B cell (primary cell): Measurements from ENCODE around the gene SPRR5. TPM values are rescaled to one million over a fixed set of nuclear protein-coding genes. Genes with fewer than 3 reads are reported as not detected.

Experiments used
- ATAC-seq: fragments of 200-7000 bp; cut with Tn5 transposase; one replicate; pipeline ENCODE4 v1.10.0; 2021; ENCODE audit warnings: low read depth, mild to moderate bottlenecking, moderate number of reproducible peaks, moderate library complexity
- CTCF ChIA-PET: fragments of 350-600 bp; sonication (Branson Sonifier 250); formaldehyde crosslinking; loops from one replicate; lab custom pipeline; 2021; ENCODE audit warnings: antibody characterized with exemption, inconsistent platforms; lab: Charles Lee
- POLR2A ChIA-PET: fragments of 350-600 bp; sonication (Branson Sonifier 250); formaldehyde crosslinking; loops from one replicate; lab custom pipeline; 2021; ENCODE audit warnings: antibody characterized with exemption; lab: Charles Lee
- DNase-seq: peaks from one replicate; pipeline ENCODE4 v3.0.0; 2013
- H2AFZ ChIP-seq: 2 replicates; pipeline ENCODE4 v1.6.1; 2012; ENCODE audit warnings: mild to moderate bottlenecking, low read depth, low read length; ENCODE audit not compliant: insufficient read depth, poor library complexity, severe bottlenecking
- H3K27ac ChIP-seq, 2 donors: 1 replicate in 1 of 2; 2 replicates in 1 of 2; pipeline ENCODE4 v1.5.1; 2012 to 2013; ENCODE audit warnings: low read length in 2 of 2, mild to moderate bottlenecking in 2 of 2, moderate library complexity in 1 of 2
- H3K27me3 ChIP-seq, 4 experiments: fragments of 200-600 bp in 1 of 4; sonication (generic) in 1 of 4; replicated peaks in 1 of 4; 1 replicate in 2 of 4; 2 replicates in 2 of 4; pipeline versions ENCODE4 v1.6.1 to v1.7.0; 2013 to 2016; ENCODE audit warnings: low read length in 3 of 4, mild to moderate bottlenecking in 2 of 4, mixed read lengths in 1 of 4, moderate library complexity in 1 of 4; ENCODE audit not compliant: insufficient read depth in 4 of 4, control insufficient read depth in 3 of 4; ENCODE audit errors: control extremely low read depth in 1 of 4
- H3K36me3 ChIP-seq, 2 experiments: replicated peaks in 1 of 2; 1 replicate in 1 of 2; 2 replicates in 1 of 2; pipeline versions ENCODE4 v1.6.1 to v1.7.1; 2013; ENCODE audit warnings: low read length in 1 of 2; ENCODE audit not compliant: insufficient read depth in 2 of 2, control insufficient read depth in 1 of 2; ENCODE audit errors: control extremely low read depth in 1 of 2, extremely low read depth in 1 of 2
- H3K4me1 ChIP-seq, 2 donors: fragments of 200-600 bp in 1 of 2; sonication (generic) in 1 of 2; 1 replicate in 1 of 2; 2 replicates in 1 of 2; pipeline versions ENCODE4 v1.5.1 to v1.6.1; 2013 to 2017; ENCODE audit warnings: low read length in 2 of 2; ENCODE audit not compliant: control insufficient read depth in 2 of 2, insufficient read depth in 2 of 2
- H3K4me2 ChIP-seq: replicated peaks from 2 replicates; pipeline ENCODE3; 2012; ENCODE audit warnings: mild to moderate bottlenecking, low read depth, low read length; ENCODE audit not compliant: poor library complexity, severe bottlenecking
- H3K4me3 ChIP-seq, 5 experiments: fragments of 200-600 bp in 1 of 5; sonication (generic) in 1 of 5; 1 replicate in 3 of 5; 2 replicates in 2 of 5; pipeline versions ENCODE4 v1.5.1 to v1.7.0; 2011 to 2016; ENCODE audit warnings: low read length in 4 of 5, mild to moderate bottlenecking in 4 of 5, low read depth in 2 of 5, control low read depth in 1 of 5, moderate library complexity in 1 of 5; ENCODE audit not compliant: insufficient read depth in 1 of 5; ENCODE audit errors: control extremely low read depth in 1 of 5, extremely low read depth in 1 of 5
- H3K79me2 ChIP-seq: fragments of 200-600 bp; sonication (generic); one replicate; pipeline ENCODE4 v1.6.0; 2016; ENCODE audit warnings: low read length; ENCODE audit not compliant: control insufficient read depth, insufficient read depth
- H3K9ac ChIP-seq: fragments of 200-600 bp; sonication (generic); 2 replicates; pipeline ENCODE4 v1.6.1; 2017; ENCODE audit warnings: mild to moderate bottlenecking, low read length, moderate library complexity
- H3K9me3 ChIP-seq, 3 donors: one replicate each; pipeline versions ENCODE4 v1.6.1 to v1.7.1; 2013; ENCODE audit warnings: low read length in 2 of 3; ENCODE audit not compliant: control insufficient read depth in 2 of 3, insufficient read depth in 1 of 3; ENCODE audit errors: control extremely low read depth in 1 of 3
- H4K20me1 ChIP-seq: 2 replicates; pipeline ENCODE4 v1.6.0; 2012; ENCODE audit warnings: mild to moderate bottlenecking, low read length; ENCODE audit not compliant: insufficient read depth, control insufficient read depth, poor library complexity, severe bottlenecking
- H3K27ac Mint-ChIP-seq: one replicate; pipeline ENCODE4 v1.8.0; 2021; ENCODE audit warnings: mixed read lengths
- H3K27me3 Mint-ChIP-seq: one replicate; pipeline ENCODE4 v1.8.0; 2021; ENCODE audit warnings: mixed read lengths
- H3K4me1 Mint-ChIP-seq: one replicate; pipeline ENCODE4 v1.8.0; 2021; ENCODE audit warnings: mixed read lengths
- H3K4me3 Mint-ChIP-seq: one replicate; pipeline ENCODE4 v1.8.0; 2021; ENCODE audit warnings: mixed read lengths
- H3K9me3 Mint-ChIP-seq: one replicate; pipeline ENCODE4 v1.8.0; 2022; ENCODE audit warnings: mixed read lengths; ENCODE audit not compliant: insufficient read depth
- EZH2 ChIP-seq: IDR thresholded peaks from 2 replicates; pipeline ENCODE4 v1.6.1; 2012; ENCODE audit warnings: borderline replicate concordance, low read depth, mild to moderate bottlenecking, moderate library complexity, low read length; ENCODE audit not compliant: insufficient read depth, poor library complexity, severe bottlenecking
- WGBS: methylation state at CpG from one replicate; pipeline ENCODE4 v1.1.5; 2013; ENCODE audit warnings: missing lambda C conversion rate; ENCODE audit not compliant: insufficient coverage; 5-methylcytosine and 5-hydroxymethylcytosine counted together
- intact Hi-C: fragments of 100-400 bp; cut with micrococcal nuclease; formaldehyde crosslinking; loops from one replicate; pipeline ENCODE4 v1.10.0; 2022
- polyA plus RNA-seq: library from polyadenylated mRNA; depleted of rRNA; stranded (reverse); fragments of >200 nt; gene quantifications from 2 replicates; pipeline ENCODE4 v1.2.3, GENCODE V29; 2012
- total RNA-seq, 2 donors: library from RNA; stranded (reverse); fragments of 120-200 nt in 1 of 2; gene quantifications; 1 replicate in 1 of 2; 2 replicates in 1 of 2; pipeline versions ENCODE4 v1.2.3 to v1.2.4, GENCODE V29; 2013 to 2022
- TF ChIP-seq, protein P1 (sequence below): fragments of 200-600 bp; IDR thresholded peaks from one replicate; pipeline ENCODE4 v1.8.0; 2022; ENCODE audit warnings: antibody characterized with exemption, mild to moderate bottlenecking

The SPRR5 gene
- total and polyA plus RNA-seq, 2 donors (not counting 1 experiment from before 2014, with no cell fraction given): not detected

- Mint-ChIP-seq H3K27me3 (peaks cover 15% of the 10 kb centered on the region), H3K4me3 (no peak overlapping the region), H3K9me3 (no peaks in the 10 kb centered on the region), H3K27ac (no peak overlapping the region), H3K4me1 (peaks cover 11% of the 10 kb centered on the region)
- POLR2A ChIA-PET: no interaction called here
- Histone ChIP-seq H3K4me1 (peaks cover 7 to 10% of the 10 kb centered on the region in 2 donors), H2AFZ (no peak overlapping the region), H3K36me3 (no peaks in the 10 kb centered on the region), H3K4me3 (no peak overlapping the region), H4K20me1 (no peaks in the 10 kb centered on the region), H3K9ac (no peak overlapping the region), H3K27me3 (no peaks in the 10 kb centered on the region), H3K4me2 (no peak overlapping the region), H3K27ac (no peak overlapping the region), H3K9me3 (peaks cover 0 to 3% (median 0%) of the 10 kb centered on the region in 3 donors), H3K79me2 (no peaks in the 10 kb centered on the region)
- ATAC-seq (no peak), DNase-seq (no peak)
- intact Hi-C loops: no loop called here
- WGBS: no CpG with 5 or more reads among the region's 3 CpGs
- CTCF ChIA-PET: no interaction called here
- TF ChIP-seq, protein P1, sequence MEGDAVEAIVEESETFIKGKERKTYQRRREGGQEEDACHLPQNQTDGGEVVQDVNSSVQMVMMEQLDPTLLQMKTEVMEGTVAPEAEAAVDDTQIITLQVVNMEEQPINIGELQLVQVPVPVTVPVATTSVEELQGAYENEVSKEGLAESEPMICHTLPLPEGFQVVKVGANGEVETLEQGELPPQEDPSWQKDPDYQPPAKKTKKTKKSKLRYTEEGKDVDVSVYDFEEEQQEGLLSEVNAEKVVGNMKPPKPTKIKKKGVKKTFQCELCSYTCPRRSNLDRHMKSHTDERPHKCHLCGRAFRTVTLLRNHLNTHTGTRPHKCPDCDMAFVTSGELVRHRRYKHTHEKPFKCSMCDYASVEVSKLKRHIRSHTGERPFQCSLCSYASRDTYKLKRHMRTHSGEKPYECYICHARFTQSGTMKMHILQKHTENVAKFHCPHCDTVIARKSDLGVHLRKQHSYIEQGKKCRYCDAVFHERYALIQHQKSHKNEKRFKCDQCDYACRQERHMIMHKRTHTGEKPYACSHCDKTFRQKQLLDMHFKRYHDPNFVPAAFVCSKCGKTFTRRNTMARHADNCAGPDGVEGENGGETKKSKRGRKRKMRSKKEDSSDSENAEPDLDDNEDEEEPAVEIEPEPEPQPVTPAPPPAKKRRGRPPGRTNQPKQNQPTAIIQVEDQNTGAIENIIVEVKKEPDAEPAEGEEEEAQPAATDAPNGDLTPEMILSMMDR: no peak
- no peak for TF ChIP-seq EZH2
These were observed 10.6 kb downstream of the SPRR5 start for GRCh38 chr1:152957561-152957960.

DNA sequence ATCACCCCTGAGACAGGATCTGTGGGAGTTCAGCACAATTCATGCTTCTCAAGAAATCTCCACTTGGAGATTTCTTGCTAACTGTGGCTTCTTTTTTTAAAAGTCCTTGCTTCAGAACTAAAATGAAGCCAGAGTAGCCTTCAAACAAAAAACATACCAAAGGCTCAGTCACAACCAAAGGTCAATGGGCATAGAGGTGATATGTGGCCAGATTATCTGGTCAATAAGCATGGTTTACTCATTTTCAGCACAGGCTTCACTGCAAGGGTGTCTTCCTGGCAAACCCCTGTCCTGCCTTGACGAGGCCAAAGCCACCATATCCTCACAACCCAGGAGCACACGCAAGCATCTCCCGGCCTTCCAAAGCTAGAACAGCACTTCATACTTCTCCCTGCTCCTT, 12.3 kb downstream of the SPRR5 start:
- no peaks in the 10 kb centered on the region for H3K27me3 ChIP-seq
- ChIA-PET CTCF (no interaction called here), POLR2A (no interaction called here)
- no peak for ATAC-seq
- no peaks in the 10 kb centered on the region for H3K36me3 ChIP-seq
- no peaks in the 10 kb centered on the region for H4K20me1 ChIP-seq
- DNase-seq: no peak
- TF ChIP-seq, protein P1: no peak
- no peak for TF ChIP-seq EZH2
- intact Hi-C loops: no loop called here
- Mint-ChIP-seq H3K9me3 (no peaks in the 10 kb centered on the region), H3K4me1 (peaks cover 11% of the 10 kb centered on the region), H3K27me3 (peaks cover 15% of the 10 kb centered on the region), H3K4me3 (no peak overlapping the region), H3K27ac (no peak overlapping the region)
- no peak overlapping the region for H3K9ac ChIP-seq
- no peaks in the 10 kb centered on the region for H3K79me2 ChIP-seq
- H3K4me2 ChIP-seq: no peak overlapping the region
- 86% methylated on average over 1 of the region's 3 CpGs for WGBS
- no peak overlapping the region for H3K4me3 ChIP-seq
- H3K27ac ChIP-seq: no peak overlapping the region
- H3K9me3 ChIP-seq: no peaks in the 10 kb centered on the region
- no peak overlapping the region for H2AFZ ChIP-seq
- H3K4me1 ChIP-seq: peaks cover 7 to 10% of the 10 kb centered on the region in 2 donors
